Astrocyte of the cerebellum (primary cell): ENCODE results near the gene PXDN.

Experiments used
- DNase-seq: peaks from one replicate; pipeline ENCODE4 v3.0.0-alpha.2; 2011; ENCODE audit warnings: low read depth
- H3K4me3 ChIP-seq: 2 replicates; pipeline ENCODE4 v1.5.1; 2011; ENCODE audit warnings: mild to moderate bottlenecking, low read depth, low read length, moderate library complexity
- in situ Hi-C: cut with HindIII; loops from 2 replicates; pipeline ENCODE4 v1.10.0; 2017; ENCODE audit warnings: low sequenced_read_pairs
- TF ChIP-seq, protein P1 (sequence below): IDR thresholded peaks from 2 replicates; pipeline ENCODE4 v1.5.1; 2012; ENCODE audit warnings: low read length, low read depth, moderate library complexity, mild to moderate bottlenecking; ENCODE audit errors: missing control alignments

PXDN gene, protein sequence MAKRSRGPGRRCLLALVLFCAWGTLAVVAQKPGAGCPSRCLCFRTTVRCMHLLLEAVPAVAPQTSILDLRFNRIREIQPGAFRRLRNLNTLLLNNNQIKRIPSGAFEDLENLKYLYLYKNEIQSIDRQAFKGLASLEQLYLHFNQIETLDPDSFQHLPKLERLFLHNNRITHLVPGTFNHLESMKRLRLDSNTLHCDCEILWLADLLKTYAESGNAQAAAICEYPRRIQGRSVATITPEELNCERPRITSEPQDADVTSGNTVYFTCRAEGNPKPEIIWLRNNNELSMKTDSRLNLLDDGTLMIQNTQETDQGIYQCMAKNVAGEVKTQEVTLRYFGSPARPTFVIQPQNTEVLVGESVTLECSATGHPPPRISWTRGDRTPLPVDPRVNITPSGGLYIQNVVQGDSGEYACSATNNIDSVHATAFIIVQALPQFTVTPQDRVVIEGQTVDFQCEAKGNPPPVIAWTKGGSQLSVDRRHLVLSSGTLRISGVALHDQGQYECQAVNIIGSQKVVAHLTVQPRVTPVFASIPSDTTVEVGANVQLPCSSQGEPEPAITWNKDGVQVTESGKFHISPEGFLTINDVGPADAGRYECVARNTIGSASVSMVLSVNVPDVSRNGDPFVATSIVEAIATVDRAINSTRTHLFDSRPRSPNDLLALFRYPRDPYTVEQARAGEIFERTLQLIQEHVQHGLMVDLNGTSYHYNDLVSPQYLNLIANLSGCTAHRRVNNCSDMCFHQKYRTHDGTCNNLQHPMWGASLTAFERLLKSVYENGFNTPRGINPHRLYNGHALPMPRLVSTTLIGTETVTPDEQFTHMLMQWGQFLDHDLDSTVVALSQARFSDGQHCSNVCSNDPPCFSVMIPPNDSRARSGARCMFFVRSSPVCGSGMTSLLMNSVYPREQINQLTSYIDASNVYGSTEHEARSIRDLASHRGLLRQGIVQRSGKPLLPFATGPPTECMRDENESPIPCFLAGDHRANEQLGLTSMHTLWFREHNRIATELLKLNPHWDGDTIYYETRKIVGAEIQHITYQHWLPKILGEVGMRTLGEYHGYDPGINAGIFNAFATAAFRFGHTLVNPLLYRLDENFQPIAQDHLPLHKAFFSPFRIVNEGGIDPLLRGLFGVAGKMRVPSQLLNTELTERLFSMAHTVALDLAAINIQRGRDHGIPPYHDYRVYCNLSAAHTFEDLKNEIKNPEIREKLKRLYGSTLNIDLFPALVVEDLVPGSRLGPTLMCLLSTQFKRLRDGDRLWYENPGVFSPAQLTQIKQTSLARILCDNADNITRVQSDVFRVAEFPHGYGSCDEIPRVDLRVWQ (N-terminal part only)

DNA sequence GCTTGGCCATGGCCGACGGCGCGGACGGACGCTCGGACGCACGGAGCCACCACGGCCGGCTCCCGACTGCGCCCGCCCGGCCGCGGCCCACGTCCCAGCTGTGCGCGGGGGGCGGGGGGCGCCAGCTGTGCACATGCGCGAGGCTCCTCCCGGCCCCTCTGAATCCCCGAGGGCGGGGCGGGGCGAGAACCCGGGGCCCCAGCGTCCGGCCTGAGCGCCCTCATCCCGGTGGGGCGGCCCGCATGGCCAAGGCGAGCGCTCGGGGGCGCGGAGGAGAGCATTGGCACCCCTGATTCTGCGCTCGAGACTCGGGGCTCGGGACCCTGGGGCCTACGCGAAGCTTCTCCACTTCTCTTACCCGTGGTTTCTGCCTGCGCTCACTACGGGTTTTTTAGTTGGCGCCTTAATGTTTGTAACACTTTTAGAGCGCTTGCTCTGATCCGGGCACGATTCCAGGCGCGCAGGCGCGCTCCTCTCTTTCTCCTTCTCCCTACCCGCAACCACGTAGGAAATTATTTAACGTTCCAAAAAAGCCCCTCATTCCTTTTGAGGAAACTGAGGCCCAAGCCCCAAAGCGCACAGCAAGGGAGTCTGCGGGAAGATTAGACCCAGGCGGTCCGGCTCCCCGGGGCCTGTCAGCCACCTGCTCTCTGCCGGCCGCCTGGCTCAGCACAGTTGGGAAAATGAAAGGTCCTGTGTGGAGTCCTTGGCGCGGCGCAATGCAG is at the start of gene PXDN:
PXDN (minus strand) TSS at position 70 of the 725 bp plus-strand sequence; CDS start at position 10, 60 bp downstream.
- peak within 1 kb of the TSS; percentile 78 for H3K4me3 ChIP-seq
- in situ Hi-C loops: loop anchor here (5.0 kb wide), 1 partner anchor 152 kb away; no protein-coding TSS in a partner anchor
- no peak for DNase-seq
- TF ChIP-seq, protein P1, sequence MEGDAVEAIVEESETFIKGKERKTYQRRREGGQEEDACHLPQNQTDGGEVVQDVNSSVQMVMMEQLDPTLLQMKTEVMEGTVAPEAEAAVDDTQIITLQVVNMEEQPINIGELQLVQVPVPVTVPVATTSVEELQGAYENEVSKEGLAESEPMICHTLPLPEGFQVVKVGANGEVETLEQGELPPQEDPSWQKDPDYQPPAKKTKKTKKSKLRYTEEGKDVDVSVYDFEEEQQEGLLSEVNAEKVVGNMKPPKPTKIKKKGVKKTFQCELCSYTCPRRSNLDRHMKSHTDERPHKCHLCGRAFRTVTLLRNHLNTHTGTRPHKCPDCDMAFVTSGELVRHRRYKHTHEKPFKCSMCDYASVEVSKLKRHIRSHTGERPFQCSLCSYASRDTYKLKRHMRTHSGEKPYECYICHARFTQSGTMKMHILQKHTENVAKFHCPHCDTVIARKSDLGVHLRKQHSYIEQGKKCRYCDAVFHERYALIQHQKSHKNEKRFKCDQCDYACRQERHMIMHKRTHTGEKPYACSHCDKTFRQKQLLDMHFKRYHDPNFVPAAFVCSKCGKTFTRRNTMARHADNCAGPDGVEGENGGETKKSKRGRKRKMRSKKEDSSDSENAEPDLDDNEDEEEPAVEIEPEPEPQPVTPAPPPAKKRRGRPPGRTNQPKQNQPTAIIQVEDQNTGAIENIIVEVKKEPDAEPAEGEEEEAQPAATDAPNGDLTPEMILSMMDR: no peak

DNA sequence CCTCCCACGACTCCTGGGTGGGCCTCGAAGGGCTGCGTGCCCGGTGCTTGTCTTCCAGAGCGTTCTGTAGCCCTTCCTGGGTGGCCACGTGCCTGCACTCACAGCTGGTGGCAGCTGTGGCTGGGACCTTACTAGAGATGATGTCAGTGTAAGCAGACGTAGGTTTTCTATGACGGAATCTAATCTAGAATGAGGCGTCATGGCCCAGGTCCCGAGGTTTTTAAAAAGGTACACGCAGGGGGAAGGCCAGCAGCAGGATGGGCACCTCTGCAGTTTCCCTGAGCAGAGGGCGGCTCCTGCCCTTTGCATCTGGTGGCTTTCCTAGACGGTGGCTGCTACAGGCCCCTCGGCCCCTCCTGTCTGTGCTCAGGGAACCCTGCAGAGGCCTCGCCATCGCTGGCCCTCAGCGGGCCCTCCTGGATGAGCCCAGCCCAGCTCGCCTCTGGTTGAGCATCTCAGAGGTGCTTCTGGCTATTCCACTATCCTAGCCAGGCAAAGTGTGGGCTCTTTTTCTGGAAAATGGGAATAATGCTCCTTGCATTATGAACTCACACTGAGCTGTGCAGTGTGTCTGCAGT is 49.6 kb upstream of the PXDN start:
- no peak for DNase-seq
- in situ Hi-C loops: no loop called here
- TF ChIP-seq, protein P1: no peak
- H3K4me3 ChIP-seq: no peak overlapping the region

DNA sequence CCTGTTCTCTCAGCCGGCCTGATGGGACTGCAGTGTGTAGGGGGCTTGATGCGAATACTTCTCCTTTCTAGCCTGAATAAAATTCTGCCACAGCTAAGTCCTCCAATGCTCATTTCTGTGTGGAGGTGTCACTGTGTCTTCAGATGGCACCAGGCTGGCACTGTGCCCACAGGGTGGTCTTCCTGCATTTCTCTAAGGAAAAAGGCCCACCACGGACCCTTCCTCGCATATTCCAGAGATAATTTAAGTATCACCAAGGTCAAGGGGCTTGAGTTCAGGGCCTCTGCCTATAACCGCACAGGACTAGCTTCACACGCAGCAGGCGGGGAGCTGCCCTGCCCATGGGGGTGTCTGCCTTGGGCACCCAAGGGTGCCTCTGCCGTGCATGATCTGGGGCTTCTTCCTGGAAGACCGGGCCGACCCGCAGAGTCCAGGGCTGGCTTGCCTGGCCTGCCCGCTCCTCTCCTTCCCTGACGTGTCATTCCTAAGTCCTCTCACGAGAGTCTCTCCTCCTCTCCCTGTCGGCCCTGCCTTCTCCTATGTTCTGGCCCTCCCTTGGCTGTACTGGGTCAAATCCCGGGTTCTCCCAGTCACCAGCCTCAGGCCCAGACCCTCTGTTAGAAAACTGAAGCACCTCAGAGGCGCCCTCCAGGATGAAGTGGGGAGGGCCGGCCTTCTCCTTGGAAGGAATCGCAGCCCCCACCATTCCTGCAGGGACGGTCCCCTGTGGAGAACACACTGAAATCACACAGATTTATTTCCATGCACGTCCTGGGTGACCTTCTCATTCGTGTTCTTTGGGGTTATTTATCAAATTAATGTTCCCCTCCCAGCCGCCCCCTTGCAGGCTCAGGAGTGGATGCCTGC is 48.9 kb upstream of the PXDN start:
- DNase-seq: no peak
- in situ Hi-C loops: no loop called here
- no peak overlapping the region for H3K4me3 ChIP-seq
- TF ChIP-seq, protein P1: no peak

DNA sequence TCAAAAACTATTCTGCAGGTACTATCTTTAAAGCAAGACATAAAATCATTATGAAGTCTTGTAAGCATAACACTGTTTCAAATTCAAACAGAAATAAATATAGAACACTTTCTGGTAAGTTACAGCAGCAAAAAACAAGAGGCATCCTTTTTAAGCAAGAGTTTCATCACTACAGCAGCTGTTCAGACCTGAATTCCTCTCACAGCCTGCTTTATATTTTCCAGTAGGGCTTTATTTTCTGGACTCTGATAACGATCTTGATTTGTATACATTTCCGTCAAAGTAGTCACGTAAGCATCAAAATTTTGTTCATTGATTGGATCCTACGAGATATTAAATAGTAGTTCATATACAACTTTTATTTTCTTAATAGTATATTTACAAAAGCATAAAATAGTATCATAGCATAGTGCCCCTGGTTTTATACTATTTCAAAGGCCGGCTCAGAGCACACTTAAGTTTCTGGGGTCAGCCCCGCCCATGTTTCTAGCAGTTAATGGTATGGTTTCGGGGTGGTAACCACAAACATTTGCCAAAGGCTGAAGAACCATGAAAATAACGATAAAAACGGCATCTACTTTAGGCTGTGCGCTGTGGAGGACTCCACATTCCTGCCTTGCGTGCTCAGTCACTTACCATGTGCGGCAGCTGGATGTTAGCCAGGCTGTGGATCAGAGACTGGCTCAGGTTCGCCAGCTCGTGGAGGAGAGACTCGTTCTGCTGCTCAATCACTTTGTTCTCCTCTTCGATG is 47.5 kb upstream of the PXDN start:
- no peak overlapping the region for H3K4me3 ChIP-seq
- TF ChIP-seq, protein P1: no peak

DNA sequence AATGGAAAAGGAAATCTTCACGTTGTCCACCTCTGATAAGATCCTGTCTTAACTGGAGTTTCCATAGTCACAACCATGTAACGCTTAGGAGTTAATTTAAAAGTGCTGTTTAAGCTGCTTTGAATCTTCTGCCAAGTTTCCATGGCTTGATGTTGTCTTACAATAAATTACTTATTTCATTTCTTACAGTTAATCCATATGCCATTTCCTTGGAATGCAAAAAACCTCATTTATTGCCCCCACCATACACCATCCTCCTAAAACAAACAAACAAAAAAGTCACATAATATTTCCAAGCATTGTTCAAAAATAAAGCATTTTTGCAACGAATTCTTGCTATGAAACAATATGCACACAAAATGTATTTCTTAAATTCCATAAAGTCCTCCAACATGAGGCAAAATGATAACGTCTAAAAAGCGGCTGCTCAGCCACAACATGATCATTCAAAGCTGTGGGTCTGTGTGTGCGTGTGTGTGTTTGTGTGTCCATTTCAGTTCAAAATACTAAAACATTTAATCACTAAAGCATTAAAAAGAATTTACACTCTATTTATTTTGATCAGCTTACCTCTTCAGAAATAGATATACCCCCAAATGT is 46.8 kb upstream of the PXDN start:
- TF ChIP-seq, protein P1: no peak
- in situ Hi-C loops: no loop called here
- no peak for DNase-seq
- H3K4me3 ChIP-seq: no peak overlapping the region

More for the DNA sequence above, 47.5 kb upstream of the PXDN start:
- DNase-seq: no peak
- in situ Hi-C loops: no loop called here
